Endodermal cell (in vitro differentiated cells): ENCODE results near the gene RPL21. TPM values are rescaled to one million over a fixed set of nuclear protein-coding genes. Genes with fewer than 3 reads are reported as not detected.
"Not testable (repeated sequence)": the region's sequence is repeated elsewhere in the genome, so short reads cannot be mapped to it uniquely, and the experiment has no call there.

Source experiments
- DNase-seq: peaks from one replicate; pipeline ENCODE4 v3.0.0-alpha.2; 2017
- H3K27ac ChIP-seq: 2 replicates; pipeline ENCODE4 v1.5.1; 2013; ENCODE audit warnings: mild to moderate bottlenecking, low read depth, low read length, moderate library complexity
- H3K27me3 ChIP-seq: 2 replicates; pipeline ENCODE4 v1.6.1; 2013; ENCODE audit warnings: mild to moderate bottlenecking, low read length, moderate library complexity; ENCODE audit not compliant: insufficient read depth, control insufficient read depth, poor library complexity, severe bottlenecking
- H3K36me3 ChIP-seq: 2 replicates; pipeline ENCODE4 v1.7.0; 2013; ENCODE audit warnings: mild to moderate bottlenecking, low read length, moderate library complexity; ENCODE audit not compliant: control insufficient read depth, insufficient read depth
- H3K4me1 ChIP-seq: one replicate; pipeline ENCODE4 v1.7.0; 2013; ENCODE audit warnings: low read length; ENCODE audit not compliant: control insufficient read depth, insufficient read depth
- H3K4me3 ChIP-seq: 2 replicates; pipeline ENCODE4 v1.5.1; 2013; ENCODE audit warnings: mild to moderate bottlenecking, low read length, moderate library complexity
- H3K9ac ChIP-seq: 2 replicates; pipeline ENCODE4 v1.6.1; 2013; ENCODE audit warnings: mild to moderate bottlenecking, low read length, moderate library complexity; ENCODE audit not compliant: poor library complexity, severe bottlenecking; ENCODE audit errors: extremely low read depth
- H3K9me3 ChIP-seq: 2 replicates; pipeline ENCODE4 v1.6.1; 2013; ENCODE audit warnings: mild to moderate bottlenecking, low read length, moderate library complexity; ENCODE audit not compliant: control insufficient read depth
- H3K27ac Mint-ChIP-seq: 2 replicates; pipeline ENCODE4 v1.8.0; 2020; ENCODE audit warnings: mixed read lengths
- H3K27me3 Mint-ChIP-seq: 2 replicates; pipeline ENCODE4 v1.8.0; 2021; ENCODE audit warnings: mild to moderate bottlenecking, mixed read lengths; ENCODE audit not compliant: insufficient read depth
- H3K36me3 Mint-ChIP-seq: 2 replicates; pipeline ENCODE4 v1.8.0; 2020; ENCODE audit warnings: low read depth, mixed read lengths
- H3K4me1 Mint-ChIP-seq: 2 replicates; pipeline ENCODE4 v1.8.0; 2020; ENCODE audit warnings: mixed read lengths
- H3K4me3 Mint-ChIP-seq: 2 replicates; pipeline ENCODE4 v1.8.0; 2020; ENCODE audit warnings: mild to moderate bottlenecking, moderate library complexity, mixed read lengths
- H3K9me3 Mint-ChIP-seq: 2 replicates; pipeline ENCODE4 v1.8.0; 2020; ENCODE audit warnings: mild to moderate bottlenecking, mixed read lengths
- WGBS, 2 experiments: methylation state at CpG; one replicate each; pipeline versions ENCODE4 v1.1.5 to v1.1.7; 2013; ENCODE audit warnings: missing lambda C conversion rate in 2 of 2, mixed read lengths in 1 of 2; ENCODE audit not compliant: insufficient coverage in 1 of 2, insufficient read length in 1 of 2; 5-methylcytosine and 5-hydroxymethylcytosine counted together
- total RNA-seq, 2 donors: library from RNA; stranded (reverse); fragmentation: NEBNext Ultra II Directional in 1 of 2; extraction: Animal tissue kit (Norgen Biotek cat#: 25700) in 1 of 2; gene quantifications; 2 replicates in 1 of 2; 3 replicates in 1 of 2; pipeline ENCODE4 v1.2.1, GENCODE V29; 2021
- TF ChIP-seq, protein P1 (sequence below): fragments of 200-600 bp; sonication (generic); conservative IDR thresholded peaks from 2 replicates; pipeline ENCODE4 v1.5.0; 2021; ENCODE audit warnings: antibody characterized with exemption, mild to moderate bottlenecking

RPL21 gene
- total RNA-seq, 2 donors from 2014 or later: 882 to 975 TPM

DNA sequence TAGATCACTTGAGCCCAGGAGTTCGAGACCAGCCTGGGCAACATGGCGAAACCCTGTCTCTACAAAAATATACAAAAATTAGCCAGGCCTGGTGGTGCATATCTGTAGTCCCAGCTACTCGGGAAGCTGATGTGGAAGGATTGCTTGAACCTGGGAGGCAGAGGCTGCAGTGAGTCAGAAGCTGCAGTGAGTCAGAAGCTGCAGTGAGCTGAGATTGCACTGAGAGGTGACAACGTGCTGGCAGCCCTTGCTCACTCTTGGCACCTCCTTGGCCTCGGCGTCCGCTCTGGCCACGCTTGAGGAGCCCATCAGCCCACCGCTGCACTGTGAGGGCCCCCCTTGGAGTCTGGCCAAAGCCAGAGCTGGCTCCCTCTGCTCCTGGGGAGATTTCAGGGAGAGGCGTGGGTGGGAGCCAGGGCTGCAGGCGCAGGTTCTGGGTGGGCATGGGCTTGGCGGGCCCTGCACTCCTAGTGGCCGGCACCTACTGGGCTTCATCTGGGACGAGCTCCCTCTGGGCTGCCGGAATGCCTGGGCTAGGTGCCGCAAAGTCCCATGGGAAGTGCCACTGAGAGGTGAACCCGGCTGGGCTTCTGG is 39.5 kb upstream of the RPL21 start:
- Histone ChIP-seq H3K4me3 (no peak overlapping the region), H3K27ac (no peak overlapping the region), H3K4me1 (no peaks in the 10 kb centered on the region), H3K9me3 (peaks cover 8% of the 10 kb centered on the region), H3K36me3 (no peaks in the 10 kb centered on the region), H3K9ac (no peak overlapping the region), H3K27me3 (no peaks in the 10 kb centered on the region)
- no peak for DNase-seq
- Mint-ChIP-seq H3K27me3 (no peaks in the 10 kb centered on the region), H3K9me3 (peaks cover 18% of the 10 kb centered on the region), H3K27ac (no peak overlapping the region), H3K4me3 (no peak overlapping the region), H3K4me1 (no peaks in the 10 kb centered on the region), H3K36me3 (no peaks in the 10 kb centered on the region)
- 73 to 87% methylated on average over 6 to 17 of the region's 17 CpGs for WGBS, 2 experiments
- TF ChIP-seq, protein P1, sequence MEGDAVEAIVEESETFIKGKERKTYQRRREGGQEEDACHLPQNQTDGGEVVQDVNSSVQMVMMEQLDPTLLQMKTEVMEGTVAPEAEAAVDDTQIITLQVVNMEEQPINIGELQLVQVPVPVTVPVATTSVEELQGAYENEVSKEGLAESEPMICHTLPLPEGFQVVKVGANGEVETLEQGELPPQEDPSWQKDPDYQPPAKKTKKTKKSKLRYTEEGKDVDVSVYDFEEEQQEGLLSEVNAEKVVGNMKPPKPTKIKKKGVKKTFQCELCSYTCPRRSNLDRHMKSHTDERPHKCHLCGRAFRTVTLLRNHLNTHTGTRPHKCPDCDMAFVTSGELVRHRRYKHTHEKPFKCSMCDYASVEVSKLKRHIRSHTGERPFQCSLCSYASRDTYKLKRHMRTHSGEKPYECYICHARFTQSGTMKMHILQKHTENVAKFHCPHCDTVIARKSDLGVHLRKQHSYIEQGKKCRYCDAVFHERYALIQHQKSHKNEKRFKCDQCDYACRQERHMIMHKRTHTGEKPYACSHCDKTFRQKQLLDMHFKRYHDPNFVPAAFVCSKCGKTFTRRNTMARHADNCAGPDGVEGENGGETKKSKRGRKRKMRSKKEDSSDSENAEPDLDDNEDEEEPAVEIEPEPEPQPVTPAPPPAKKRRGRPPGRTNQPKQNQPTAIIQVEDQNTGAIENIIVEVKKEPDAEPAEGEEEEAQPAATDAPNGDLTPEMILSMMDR: no peak

DNA sequence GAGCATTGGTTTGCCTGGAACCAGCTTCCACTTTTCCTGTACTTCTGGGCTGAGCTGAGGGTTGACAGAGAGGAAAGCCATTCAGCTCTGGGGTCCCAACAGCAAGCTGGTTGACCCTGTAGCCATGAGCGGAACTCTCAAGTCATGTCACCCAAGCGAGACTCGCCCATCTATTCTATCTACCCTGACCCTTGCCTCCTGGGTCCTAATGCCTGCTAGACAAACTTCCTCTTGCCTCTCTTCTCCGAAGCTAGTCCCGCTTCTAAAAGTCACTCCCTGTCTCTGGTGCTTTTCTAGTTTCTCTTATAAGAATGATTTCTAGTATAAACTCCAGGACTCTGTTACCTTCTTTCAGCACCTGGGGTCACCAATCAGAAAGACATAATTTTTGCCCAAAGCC is 38.0 kb upstream of the RPL21 start:
- not testable (repeated sequence) for H3K4me3 Mint-ChIP-seq, H3K9me3 ChIP-seq, H3K27ac Mint-ChIP-seq, H3K36me3 ChIP-seq, H3K27ac ChIP-seq, H3K4me3 ChIP-seq, H3K9ac ChIP-seq, H3K36me3 Mint-ChIP-seq, H3K27me3 Mint-ChIP-seq, H3K4me1 Mint-ChIP-seq, DNase-seq, H3K4me1 ChIP-seq, H3K27me3 ChIP-seq
- 93 to 98% methylated on average over 3 to 5 of the region's 5 CpGs for WGBS, 2 experiments
- H3K9me3 Mint-ChIP-seq: peaks cover 18% of the 10 kb centered on the region

DNA sequence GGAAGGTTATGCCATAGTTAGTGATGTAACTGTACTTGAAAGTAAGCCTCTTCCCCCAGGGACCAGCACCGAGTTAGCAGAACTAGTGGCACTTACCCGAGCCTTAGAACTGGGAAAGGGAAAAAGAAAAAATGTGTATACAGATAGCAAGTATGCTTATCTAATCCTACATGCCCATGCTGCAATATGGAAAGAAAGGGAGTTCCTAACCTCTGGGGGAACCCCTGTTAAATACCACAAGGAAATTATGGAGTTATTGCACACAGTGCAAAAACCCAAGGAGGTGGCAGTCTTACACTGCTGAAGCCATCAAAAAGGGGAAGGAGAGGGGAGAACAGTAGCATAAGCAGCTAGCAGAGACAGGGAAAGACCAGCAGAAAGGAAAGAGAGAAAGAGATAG is 33.6 kb upstream of the RPL21 start:
- H3K27ac Mint-ChIP-seq, DNase-seq, H3K4me1 ChIP-seq, H3K27me3 ChIP-seq, H3K27ac ChIP-seq, H3K9ac ChIP-seq, H3K4me3 ChIP-seq, H3K9me3 ChIP-seq, H3K27me3 Mint-ChIP-seq, H3K36me3 ChIP-seq, H3K4me3 Mint-ChIP-seq, H3K4me1 Mint-ChIP-seq, H3K36me3 Mint-ChIP-seq: not testable (repeated sequence)
- peaks cover 25% of the 10 kb centered on the region for H3K9me3 Mint-ChIP-seq
- WGBS, 2 experiments: 87 to 100% methylated on average over 2 of the region's 2 CpGs

DNA sequence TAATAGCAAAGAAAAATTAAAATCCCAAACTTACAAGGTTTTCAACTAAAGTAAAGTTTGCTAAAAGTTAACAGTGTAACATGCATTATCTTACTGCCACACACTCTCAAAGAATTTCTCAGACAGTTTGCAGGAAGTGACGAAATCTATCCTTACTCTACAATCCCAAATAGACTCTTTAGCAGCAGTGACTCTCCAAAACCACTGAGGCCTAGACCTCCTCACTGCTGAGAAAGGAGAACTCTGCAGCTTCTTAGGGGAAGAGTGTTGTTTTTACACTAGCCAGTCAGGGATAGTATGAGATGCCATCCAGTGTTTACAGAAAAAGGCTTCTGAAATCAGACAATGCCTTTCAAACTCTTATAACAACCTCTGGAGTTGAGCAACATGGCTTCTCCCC is 32.5 kb upstream of the RPL21 start:
- H3K27me3 Mint-ChIP-seq: not testable (repeated sequence)

More for the DNA sequence above, 32.5 kb upstream of the RPL21 start:
- not testable (repeated sequence) for H3K9ac ChIP-seq, H3K4me3 ChIP-seq, H3K27ac Mint-ChIP-seq, H3K4me3 Mint-ChIP-seq, H3K4me1 ChIP-seq, H3K36me3 Mint-ChIP-seq, H3K27ac ChIP-seq, H3K27me3 ChIP-seq, H3K36me3 ChIP-seq, DNase-seq, H3K4me1 Mint-ChIP-seq
- WGBS, 2 experiments: no CpG with 5 or more reads among the region's 1 CpG
- peaks cover 30% of the 10 kb centered on the region for H3K9me3 Mint-ChIP-seq
- H3K9me3 ChIP-seq: peaks cover 15% of the 10 kb centered on the region
